ENCODE results near the gene NOX4.

Gene NOX4

GRCh38 chr11:89457190-89457589 lies 34.0 kb downstream of the NOX4 start:
- ChIA-PET CTCF (interaction anchor here (0.9 kb wide), 1 partner anchor 13 kb away, joined by 4 read pairs; no protein-coding TSS in a partner anchor), POLR2A (no interaction called here)
- DNase-seq (ENCODE audit: low read depth, low spot score), result no peak
- H3K4me3 ChIP-seq (ENCODE audit: low read depth, low read length), result no peak overlapping the region
- TF ChIP-seq, protein P1, sequence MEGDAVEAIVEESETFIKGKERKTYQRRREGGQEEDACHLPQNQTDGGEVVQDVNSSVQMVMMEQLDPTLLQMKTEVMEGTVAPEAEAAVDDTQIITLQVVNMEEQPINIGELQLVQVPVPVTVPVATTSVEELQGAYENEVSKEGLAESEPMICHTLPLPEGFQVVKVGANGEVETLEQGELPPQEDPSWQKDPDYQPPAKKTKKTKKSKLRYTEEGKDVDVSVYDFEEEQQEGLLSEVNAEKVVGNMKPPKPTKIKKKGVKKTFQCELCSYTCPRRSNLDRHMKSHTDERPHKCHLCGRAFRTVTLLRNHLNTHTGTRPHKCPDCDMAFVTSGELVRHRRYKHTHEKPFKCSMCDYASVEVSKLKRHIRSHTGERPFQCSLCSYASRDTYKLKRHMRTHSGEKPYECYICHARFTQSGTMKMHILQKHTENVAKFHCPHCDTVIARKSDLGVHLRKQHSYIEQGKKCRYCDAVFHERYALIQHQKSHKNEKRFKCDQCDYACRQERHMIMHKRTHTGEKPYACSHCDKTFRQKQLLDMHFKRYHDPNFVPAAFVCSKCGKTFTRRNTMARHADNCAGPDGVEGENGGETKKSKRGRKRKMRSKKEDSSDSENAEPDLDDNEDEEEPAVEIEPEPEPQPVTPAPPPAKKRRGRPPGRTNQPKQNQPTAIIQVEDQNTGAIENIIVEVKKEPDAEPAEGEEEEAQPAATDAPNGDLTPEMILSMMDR (IDR thresholded peaks at IDR 0.05; ENCODE audit: insufficient read depth, low read length, missing control alignments), result no peak

GRCh38 chr11:89456681-89457080 lies 34.5 kb downstream of the NOX4 start:
- CTCF ChIA-PET, result interaction anchor here (1.2 kb wide), 1 partner anchor 14 kb away, joined by 3 read pairs; no protein-coding TSS in a partner anchor
- POLR2A ChIA-PET, result no interaction called here
- no peak overlapping the region for H3K4me3 ChIP-seq (ENCODE audit: low read depth, low read length)
- TF ChIP-seq, protein P1 (IDR thresholded peaks at IDR 0.05; ENCODE audit: insufficient read depth, low read length, missing control alignments), result no peak
- DNase-seq (ENCODE audit: low read depth, low spot score), result no peak

DNA sequence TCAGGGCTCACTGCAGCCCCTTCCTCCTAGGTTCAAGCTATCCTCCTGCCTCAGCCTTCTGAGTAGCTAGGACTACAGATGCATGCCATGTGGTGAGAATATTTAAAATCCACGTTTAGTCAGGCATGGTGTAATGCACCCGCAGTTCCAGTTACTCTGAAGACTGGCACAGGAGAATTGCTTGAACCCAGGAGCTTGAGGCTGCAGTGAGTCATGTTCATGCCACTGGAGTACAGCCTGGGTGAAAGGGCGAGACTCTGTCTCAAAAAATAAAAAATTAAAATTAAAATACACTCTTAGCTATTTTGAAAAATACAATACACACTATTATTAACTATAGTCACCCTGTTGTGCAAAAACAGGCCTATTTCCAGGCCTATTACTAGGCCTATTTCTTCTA lies 38.4 kb downstream of the NOX4 start:
- DNase-seq (ENCODE audit: low read depth, low spot score), result no peak
- ChIA-PET CTCF (no interaction called here), POLR2A (no interaction called here)
- no peak overlapping the region for H3K4me3 ChIP-seq (ENCODE audit: low read depth, low read length)
- TF ChIP-seq, protein P1 (IDR thresholded peaks at IDR 0.05; ENCODE audit: insufficient read depth, low read length, missing control alignments), result no peak

DNA sequence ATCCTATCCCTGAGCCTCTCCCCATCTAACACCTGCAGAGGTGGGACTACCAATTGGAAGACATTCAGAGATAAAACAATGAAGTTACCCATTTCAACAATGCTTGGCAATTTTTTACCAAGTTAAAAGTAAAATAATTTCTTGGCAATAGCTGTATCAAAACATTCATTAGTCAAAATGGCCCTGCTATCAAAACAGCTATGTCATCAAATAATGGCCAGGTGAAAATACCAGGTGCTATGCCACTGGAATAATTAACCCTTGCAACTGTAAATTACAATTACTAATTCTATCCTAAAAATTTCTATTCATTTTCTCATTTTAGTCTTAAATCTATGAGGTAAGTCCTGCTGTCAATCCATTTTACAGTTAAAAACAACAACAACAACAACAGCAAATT lies 43.3 kb downstream of the NOX4 start:
- no peak for DNase-seq (ENCODE audit: low read depth, low spot score)
- ChIA-PET CTCF (interaction anchor here (1.6 kb wide), 1 partner anchor 11 kb away, joined by 4 read pairs; no protein-coding TSS in a partner anchor), POLR2A (no interaction called here)
- H3K4me3 ChIP-seq (ENCODE audit: low read depth, low read length), result no peak overlapping the region
- TF ChIP-seq, protein P1 (IDR thresholded peaks at IDR 0.05; ENCODE audit: insufficient read depth, low read length, missing control alignments), result no peak

DNA sequence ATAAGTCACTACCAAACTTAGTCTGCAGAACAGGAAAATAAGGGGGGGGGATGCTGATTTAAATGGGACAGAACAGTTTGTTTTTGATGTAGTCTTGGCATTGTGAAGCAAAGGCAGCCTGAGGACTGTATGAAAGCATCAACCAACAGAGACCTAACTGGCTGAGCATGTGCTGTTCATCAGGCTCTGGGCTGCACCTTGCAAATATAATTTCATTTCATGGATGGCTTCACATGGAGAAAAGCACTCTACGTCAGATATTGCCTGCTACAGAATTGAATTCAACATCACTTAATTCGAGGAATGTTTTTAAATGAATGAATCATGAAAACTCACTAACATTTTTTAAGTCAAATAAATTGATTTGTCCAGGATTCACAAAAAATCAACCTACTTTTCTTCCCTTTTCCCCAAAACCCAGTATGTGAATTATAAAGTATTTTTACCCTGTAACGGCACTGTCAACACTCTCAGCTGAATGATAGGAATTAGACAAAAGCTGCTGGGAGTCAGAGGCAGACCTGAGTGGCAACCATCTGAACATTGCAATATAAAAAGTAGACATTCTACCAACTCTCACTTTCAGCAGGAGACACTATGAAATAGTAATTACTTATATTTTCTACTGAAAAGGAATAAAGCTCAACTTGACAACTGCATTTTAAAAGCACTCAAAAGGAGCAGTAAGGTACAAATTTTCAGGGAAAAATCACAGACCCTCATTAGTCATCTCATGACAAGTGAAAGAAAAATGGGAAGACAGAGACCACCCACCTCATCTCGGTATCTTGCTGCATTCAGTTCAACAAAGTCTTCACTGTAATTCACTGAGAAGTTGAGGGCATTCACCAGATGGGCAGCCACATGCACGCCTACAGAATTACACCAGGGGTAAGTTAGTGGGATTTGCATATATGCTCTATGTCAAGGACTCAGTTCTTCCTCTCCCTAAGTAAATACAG lies 47.5 kb downstream of the NOX4 start:
- ChIA-PET CTCF (no interaction called here), POLR2A (no interaction called here)
- H3K4me3 ChIP-seq (ENCODE audit: low read depth, low read length), result no peak overlapping the region
- TF ChIP-seq, protein P1 (IDR thresholded peaks at IDR 0.05; ENCODE audit: insufficient read depth, low read length, missing control alignments), result no peak
- DNase-seq (ENCODE audit: low read depth, low spot score), result no peak

GRCh38 chr11:89442801-89443200 lies 48.4 kb downstream of the NOX4 start:
- DNase-seq (ENCODE audit: low read depth, low spot score), result no peak
- ChIA-PET POLR2A (no interaction called here), CTCF (interaction anchor here (0.7 kb wide), 1 partner anchor 13 kb away, joined by 3 read pairs; no protein-coding TSS in a partner anchor)
- no peak overlapping the region for H3K4me3 ChIP-seq (ENCODE audit: low read depth, low read length)
- TF ChIP-seq, protein P1 (IDR thresholded peaks at IDR 0.05; ENCODE audit: insufficient read depth, low read length, missing control alignments), result no peak

Data from AG04449 (cell line).